Activated CD8-positive, alpha-beta memory T cell treated with anti-CD3 and anti-CD28 coated beads, Interleukin-2, amount 50 U/mL, for 1 hour (primary cell): ENCODE data around the gene RAC3.
A peak's percentile ranks its signal among the peaks of the same experiment; 100 is the strongest.

ENCODE experiments used
- DNase-seq: peaks from one replicate; pipeline ENCODE4 v3.0.0-alpha.2; 2020; ENCODE audit errors: extremely low read depth

Gene RAC3

GRCh38 chr17:82012640-82013295 lies 18.7 kb upstream of the RAC3 start:
- no peak for DNase-seq

DNA sequence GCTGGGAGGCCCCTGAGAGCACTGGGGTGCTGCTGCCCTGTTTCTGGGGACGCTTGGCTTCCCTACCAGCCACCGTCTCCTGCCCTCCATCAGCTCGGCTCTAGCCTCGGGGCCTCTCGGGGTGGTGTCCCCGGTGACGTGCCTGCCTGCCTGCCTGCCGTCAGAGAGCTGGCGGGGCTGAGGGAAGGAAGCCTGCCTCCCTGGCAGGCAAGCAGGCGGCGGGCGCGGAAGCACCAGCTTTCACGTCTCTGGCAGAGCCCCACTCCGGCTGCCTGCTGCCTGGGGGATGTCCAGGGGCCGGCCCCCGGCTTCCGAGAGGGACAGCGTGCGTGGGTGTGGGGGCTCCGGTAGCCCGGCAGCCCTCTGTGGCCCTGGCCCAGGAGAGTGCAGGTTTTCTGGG lies 18.1 kb upstream of the RAC3 start:
- DNase-seq, result no peak

GRCh38 chr17:82013772-82014321 lies 17.6 kb upstream of the RAC3 start:
- no peak for DNase-seq

DNA sequence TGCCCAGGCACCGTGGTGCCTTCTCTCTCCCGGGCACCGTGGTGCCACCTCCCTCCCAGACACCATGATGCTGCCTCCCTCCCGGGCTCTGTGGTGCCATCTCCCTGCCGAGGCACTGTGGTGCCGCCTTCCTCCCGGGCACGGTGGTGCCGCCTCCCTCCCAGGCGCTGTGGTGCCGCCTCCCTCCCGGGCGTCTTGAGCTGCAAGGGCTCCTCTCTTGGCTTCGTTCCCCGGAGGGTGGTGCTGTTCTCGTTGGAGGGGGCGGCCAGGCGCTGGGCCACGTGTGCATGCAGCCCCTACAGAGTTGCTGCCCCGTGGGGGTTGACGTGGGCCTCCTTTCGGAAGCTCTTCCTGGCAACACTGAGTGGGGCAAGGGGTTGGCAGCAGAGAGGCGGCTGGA lies 17.0 kb upstream of the RAC3 start:
- no peak for DNase-seq

DNA sequence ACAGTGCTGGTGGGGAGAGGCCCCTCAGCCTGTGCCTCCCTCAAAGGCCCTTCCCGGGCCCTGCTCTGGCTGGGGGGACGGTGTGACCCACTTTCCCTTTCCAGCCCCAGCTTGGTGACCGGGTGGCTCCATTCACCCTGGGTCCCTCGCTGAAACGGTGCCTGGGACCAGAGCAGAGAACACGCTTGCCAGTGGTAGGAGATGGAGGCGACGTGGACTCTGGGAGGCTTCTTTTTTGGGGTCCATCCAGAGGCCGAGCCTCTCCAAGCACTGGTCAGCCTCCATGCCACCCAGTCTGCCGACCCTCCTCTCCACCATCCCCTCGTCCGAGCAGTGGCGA lies 16.5 kb upstream of the RAC3 start:
- no peak for DNase-seq

GRCh38 chr17:82015311-82015971 lies 16.0 kb upstream of the RAC3 start:
- DNase-seq, result no peak

- DNase-seq, result no peak
These were observed 15.2 kb upstream of the RAC3 start for GRCh38 chr17:82016061-82016874.

- DNase-seq, result no peak
These were observed 14.5 kb upstream of the RAC3 start for GRCh38 chr17:82016875-82017459.

GRCh38 chr17:82017612-82018151 lies 13.8 kb upstream of the RAC3 start:
- DNase-seq, result no peak

GRCh38 chr17:82018152-82018988 lies 13.1 kb upstream of the RAC3 start:
- DNase-seq, result no peak

DNA sequence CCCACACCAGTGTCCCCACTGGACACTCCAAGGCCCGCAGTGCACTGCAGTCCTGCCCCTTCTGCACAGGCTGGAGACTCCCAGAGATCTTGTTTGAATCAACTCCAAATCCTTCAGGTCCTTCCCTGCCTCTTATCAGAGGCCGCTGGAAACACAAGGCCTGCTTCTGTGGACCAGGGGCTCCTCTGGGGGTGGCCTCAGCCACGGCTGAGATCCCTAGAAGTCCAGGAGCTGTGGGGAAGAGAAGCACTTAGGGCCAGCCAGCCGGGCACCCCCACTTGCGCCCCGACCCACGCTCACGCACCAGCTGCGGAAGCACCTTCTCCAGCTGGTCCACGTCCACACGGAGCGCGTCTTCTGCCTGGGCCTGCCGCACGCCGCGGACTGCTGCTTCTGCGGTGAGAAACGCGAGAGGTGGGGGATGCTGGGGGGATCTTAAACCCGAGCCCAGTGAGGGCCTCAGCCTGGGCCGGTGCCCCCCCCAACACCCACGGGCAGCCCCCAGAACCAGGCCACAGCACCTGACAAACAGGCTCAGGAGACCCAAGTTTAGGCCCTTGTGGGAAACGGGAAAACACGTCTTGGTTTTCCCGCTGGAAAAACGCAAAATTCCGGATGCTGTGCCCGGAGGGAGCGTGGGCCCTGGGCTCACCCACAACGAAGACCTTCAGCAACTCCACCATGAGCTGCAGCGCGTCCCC lies 12.3 kb upstream of the RAC3 start:
- no peak for DNase-seq

DNA sequence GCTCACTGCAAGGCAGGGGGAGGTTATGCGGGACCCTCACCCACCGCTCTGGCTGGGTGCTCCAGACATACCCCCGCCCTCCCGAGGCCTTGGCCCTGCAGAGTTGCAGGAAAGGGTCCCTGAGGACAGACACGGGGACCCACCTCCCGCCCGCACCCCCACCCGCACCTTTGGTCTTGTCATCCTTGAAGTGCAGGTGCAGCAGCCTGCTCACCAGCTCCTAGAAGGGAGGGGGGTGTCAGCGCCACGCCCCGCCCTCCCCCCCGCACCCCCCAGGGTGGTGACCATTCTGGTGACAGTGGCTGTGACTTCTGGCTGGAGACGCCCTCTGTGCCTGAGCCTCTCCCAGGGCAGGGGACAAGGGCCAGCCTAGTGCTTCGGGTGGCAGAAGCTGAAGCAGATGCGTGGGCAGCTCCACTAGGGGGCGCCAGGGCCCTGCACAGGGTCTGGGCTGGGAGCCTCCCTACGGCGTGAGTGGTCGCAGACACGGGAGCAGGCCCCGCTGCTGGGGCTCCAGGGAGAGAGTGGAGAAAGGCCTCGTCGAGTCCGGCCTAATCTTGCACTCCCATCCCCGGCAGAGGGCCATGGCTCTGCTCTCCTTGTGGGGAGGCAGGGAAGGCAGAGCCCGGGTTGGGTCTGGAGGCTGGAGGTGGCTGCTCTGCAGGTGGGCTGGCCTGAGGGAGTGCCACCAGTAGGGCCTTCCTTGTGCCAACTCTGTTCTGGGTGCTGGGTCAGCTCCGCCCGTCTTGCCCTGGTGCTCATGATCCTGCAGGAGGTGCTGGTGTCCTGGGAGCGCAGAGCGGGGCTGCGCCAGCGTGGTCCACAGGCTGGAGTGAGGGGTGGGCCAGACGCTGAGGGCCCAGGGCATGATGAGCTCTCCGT lies 11.5 kb upstream of the RAC3 start:
- no peak for DNase-seq

- DNase-seq, result no peak
These were observed 10.8 kb upstream of the RAC3 start for GRCh38 chr17:82020572-82021106.

- DNase-seq, result no peak
These were observed 10.2 kb upstream of the RAC3 start for GRCh38 chr17:82021107-82021899.

GRCh38 chr17:82021900-82022309 lies 9.6 kb upstream of the RAC3 start:
- DNase-seq, result no peak

- no peak for DNase-seq
These were observed 9.0 kb upstream of the RAC3 start, which contains the start of gene CENPX for GRCh38 chr17:82022310-82022980. Gene CENPX, minus strand, starts transcription at chr17:82022878. Its CDS starts 17 bp downstream, at chr17:82022861.

DNA sequence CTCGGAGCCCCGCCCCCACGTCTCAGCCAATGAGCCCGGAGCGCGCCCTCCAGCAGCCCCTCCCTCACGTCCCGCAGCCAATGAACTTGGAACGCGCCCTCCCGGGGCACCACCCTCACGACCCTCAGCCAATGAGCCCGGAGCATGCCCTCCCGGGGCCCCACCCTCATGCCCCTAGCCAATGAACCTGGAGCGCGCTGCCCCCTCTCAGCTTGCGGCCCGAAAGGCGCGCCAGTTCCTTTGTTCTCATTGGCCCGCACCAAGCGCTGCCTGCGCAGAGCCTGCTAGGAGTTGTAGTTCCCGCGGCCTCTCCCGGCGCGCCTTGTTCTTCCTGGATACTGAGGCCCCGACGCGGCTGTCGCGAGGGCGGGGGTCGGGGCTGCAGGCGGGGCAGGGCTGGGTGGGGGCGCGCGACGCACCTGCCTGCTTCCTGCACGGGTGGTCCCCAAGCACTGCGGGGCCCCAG lies 8.5 kb upstream of the RAC3 start, which contains the start of gene LRRC45:
LRRC45 (plus strand) TSS at position 325 of the 466 bp plus-strand sequence. CDS start 339 bp downstream, outside the sequence.
- peak; percentile 99 for DNase-seq
